HG03060 (cell line): ENCODE measurements around the gene KIF5A.

Experiments
- ATAC-seq: cut with Tn5 transposase; IDR thresholded peaks from one replicate; pipeline ENCODE4 v1.9.1; 2021; ENCODE audit warnings: low read depth, moderate number of reproducible peaks; ENCODE audit not compliant: unreplicated experiment

KIF5A gene

DNA sequence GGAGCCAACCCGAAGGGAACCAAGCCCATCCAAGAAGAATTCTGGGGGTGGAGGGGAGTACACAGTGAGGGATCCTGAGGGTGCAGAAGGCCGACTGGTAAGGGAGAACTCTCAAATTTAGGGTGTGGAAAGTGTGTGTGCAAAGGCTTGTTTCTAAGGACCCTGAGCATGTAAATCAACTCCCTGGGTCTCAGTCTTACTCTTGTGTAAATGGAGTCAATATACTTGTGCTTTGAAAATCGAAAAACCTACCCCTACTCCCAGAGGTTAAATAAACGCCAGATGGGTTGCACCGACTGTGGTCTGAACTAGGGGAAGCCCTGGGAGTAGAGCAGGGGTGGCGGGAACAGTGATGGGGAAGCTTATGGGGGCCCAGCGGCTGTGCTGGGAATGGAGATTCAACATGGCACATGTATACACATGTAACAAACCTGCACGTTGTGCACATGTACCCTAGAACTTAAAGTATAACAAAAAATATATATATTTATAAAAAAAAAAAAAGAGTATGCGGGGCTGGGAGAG is 77.1 kb downstream of the KIF5A start:
- ATAC-seq: no peak

DNA sequence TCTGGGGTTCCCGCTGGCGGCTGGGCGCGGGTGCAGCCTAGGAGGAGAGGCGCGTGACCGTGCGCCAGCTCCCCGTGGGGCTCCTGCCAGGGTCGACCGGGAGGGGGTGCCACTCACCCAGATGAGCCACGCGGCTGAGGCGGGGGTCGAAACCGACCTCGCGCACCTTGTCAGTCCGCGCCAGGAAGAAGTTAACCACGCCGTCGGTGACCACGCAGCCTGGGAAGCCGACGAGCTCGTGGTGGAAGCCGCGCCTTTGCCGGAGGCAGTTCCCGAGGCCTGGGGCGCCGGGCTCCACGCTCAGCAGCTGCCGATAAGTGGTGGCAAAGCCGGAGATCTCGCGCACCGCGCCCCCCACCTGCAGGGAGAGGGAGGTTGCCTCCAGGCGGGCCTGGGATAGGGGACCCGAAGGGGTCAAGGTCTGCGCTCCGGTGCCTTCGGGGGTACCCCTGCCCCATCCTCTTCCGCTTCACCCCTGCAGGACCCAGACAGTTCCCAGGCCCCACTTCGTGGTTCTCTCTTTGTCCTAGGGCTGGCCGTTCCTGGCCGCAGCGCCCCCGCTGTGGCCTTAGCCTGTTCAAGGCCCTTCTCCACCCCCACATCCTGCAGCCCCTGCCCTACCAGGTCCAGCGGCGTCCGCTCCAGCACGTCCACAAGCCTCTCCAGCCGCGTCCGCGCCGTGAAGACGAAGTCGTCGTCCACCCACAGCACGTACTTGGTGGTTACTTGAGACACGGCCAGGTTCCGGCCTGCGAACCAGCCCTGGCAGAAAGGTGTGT is 77.8 kb downstream of the KIF5A start:
- ATAC-seq: no peak

DNA sequence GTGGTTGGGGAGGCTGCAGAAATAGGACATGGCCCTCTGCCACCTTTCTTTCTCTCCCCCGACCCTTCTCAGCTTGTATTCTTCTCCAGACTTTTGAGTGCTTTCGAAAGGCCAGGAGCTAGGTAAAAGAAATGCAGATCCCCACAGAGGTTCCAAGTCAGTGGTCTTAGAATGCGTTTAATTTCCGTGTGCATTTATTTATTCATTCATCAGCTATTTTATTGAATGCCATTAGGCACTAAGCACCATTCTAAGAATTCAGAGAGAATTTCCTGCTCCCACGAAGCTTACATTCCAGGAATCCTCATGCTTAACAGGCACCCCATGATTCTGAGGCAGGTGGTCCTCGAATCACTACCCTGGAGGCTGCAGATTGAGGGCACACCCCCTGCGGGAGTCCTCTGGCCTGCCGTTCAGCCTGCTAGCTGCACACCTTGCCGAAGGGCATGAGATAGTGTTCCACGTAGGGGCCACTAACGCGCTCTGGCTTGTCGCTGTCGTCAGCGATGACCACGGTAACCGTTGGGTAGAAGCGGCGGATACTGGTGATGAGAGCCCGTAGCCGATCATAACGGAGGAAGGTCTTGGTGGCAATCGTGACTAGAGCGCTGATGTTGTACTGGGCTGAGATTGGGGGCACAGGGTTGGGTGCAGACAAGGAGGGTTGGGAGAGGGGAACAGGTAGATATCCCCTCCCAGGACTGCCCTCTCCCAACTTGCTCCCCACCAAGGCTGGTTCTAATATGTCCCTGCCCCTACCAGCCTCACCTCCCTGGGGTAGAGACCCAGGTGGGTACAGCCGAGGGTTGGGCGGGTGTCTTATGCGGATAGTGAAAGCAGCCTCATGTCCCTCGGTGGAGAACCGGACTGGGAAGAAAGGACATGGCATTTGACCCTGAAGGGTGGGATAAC is 78.7 kb downstream of the KIF5A start:
- no peak for ATAC-seq

GRCh38 chr12:57629897-57630471 is 80.1 kb downstream of the KIF5A start:
- no peak for ATAC-seq

- ATAC-seq: no peak
Observed at GRCh38 chr12:57630891-57631433, 81.1 kb downstream of the KIF5A start.

DNA sequence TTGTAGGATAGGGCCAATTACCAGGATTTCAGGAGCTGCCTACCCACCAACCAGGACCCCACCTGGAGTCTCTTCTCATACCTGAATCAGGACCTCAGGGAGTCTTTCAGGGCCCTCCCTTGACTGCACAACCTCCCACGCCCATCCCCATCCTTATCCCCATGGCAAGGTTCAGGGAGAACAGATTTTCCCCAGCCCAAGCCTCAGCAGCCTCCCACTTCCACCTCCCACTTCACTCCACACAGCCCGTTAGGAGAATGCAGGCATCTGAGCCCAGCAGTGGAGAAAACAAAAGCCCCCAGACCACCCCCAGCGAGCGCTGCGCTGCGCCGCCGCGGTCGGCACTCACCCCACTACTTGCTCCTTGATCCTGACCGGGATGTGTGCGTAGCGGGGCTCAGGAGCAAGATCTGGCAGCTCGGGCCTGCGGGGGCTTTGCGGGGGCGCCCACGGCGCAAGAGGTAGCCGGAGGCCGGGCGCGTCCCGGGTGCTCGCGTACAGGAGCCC is 81.8 kb downstream of the KIF5A start:
- no peak for ATAC-seq

DNA sequence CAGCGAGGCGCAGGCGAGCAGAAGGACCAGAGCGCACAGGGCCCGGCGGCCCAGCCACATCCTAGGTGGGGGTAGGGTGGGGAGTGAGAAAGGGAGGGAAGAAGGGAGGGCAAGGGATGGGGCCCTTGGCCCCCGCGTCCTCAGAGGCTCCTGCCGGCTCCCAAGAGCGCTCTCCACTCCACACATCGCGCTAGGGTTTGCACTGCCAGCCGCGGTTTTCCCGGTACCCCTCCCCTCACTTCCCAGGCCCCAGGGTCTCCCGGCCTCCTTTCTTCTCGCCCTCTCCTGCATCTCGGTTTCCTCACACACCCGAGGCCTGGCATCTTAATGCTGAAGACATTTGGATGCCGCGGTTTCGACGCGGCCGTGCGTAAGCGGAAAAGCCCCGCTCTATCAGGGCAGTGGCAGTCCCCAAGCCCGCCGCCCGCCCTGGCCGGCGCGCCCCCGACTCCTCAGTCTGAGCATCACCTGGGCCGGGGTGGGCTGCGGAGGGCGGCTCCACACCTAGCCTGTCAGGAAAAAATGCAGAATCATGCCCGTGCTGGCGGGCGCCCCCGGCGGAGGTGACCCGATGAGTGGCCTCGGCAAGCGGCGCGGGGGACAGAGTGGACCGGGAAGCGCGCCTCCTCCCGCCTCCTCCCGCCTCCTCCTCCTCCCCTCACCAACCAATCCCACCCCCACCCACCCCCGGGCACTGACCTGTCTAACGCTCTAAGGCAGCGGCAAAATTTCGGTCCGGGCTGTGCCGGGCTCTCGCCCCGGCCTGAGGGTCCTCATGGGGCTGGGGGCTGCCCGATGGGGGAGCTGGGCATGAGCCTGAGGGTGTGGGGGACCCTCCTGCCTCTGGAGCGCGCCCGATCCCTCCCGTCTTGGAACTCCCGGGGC is 82.5 kb downstream of the KIF5A start:
- no peak for ATAC-seq

DNA sequence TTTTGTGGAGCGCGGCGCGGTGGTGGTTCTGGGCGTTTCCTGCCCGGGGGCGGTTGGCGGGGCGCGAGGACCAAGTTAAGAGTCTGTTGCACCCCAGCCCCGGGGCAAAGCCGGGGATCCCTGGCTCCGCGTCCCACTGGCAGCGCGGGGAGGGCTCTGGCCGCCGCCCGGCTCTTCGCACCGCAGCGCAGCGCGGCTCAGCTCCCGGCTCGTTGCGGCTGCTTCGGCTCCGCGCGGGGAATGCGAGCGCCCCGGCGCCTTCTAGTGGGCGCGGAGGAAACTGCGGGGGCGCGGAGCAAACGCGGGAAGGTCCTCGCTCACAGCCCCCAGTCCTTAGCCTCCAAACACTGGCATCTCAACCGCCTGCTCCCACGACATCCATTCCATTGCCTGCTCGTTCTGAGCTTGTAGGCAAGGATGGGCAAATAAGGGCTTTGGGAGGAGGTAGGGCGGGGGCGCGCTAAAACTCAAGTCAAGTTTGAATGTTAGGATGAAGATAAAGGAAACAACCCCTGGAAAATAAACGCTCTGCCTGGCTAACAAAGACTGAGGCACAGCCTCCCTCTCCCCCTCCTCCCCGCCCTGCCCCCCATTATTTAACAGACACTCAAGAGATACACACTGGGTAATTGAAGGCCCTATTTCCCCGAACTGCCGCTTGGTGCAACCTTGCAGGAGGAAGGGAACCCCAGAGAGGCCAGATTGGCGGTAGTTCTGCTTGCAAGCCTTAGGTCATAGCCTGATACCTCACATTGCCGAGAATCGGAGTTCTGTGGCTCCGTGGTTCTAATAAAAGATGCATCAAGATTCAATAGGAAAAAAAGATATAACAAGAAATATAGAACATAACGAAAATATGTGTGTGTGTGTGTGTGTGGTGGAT is 83.4 kb downstream of the KIF5A start, which contains the start of gene B4GALNT1:
TSS of gene B4GALNT1 (minus strand) at position 244 of the 883 bp plus-strand sequence. CDS start 1,069 bp downstream, outside the sequence.
- no peak for ATAC-seq
